Lower lobe of right lung (tissue), 2 donors: ENCODE results near the gene CHST1. TPM values are rescaled to one million over a fixed set of nuclear protein-coding genes. Genes with fewer than 3 reads are reported as not detected.

Experiments used
- ATAC-seq, 2 donors: fragments of 200-7000 bp; cut with Tn5 transposase; one replicate each; pipeline ENCODE4 v1.9.1; 2020 to 2022; ENCODE audit warnings: mild to moderate bottlenecking in 2 of 2, moderate library complexity in 2 of 2
- DNase-seq: peaks from one replicate; pipeline ENCODE4 v3.0.0-alpha.2; 2020
- H3K27ac ChIP-seq: fragments of 200-600 bp; one replicate; pipeline ENCODE4 v1.8.0; 2022
- H3K27me3 ChIP-seq: fragments of 200-600 bp; one replicate; pipeline ENCODE4 v1.8.0; 2022; ENCODE audit warnings: low read depth
- H3K36me3 ChIP-seq: fragments of 200-600 bp; one replicate; pipeline ENCODE4 v1.8.0; 2022; ENCODE audit warnings: mild to moderate bottlenecking
- H3K4me1 ChIP-seq: fragments of 200-600 bp; one replicate; pipeline ENCODE4 v1.8.0; 2022
- H3K4me3 ChIP-seq: fragments of 200-600 bp; one replicate; pipeline ENCODE4 v1.8.0; 2022; ENCODE audit warnings: mild to moderate bottlenecking
- H3K9me3 ChIP-seq: fragments of 200-600 bp; one replicate; pipeline ENCODE4 v1.8.0; 2022
- CTCF ChIP-seq: fragments of 200-600 bp; IDR thresholded peaks from one replicate; pipeline ENCODE4 v1.8.0; 2022; ENCODE audit warnings: antibody characterized with exemption, mild to moderate bottlenecking
- intact Hi-C: fragments of 100-400 bp; cut with DNase I; formaldehyde crosslinking; loops from one replicate; pipeline ENCODE4 v1.11.0; 2022
- total RNA-seq: library from RNA; stranded (reverse); fragmentation: NEBNext Ultra II Directional; extraction: Animal tissue kit (Norgen Biotek cat#: 25700); gene quantifications from one replicate; pipeline ENCODE4 v1.2.1, GENCODE V29; 2021
- donor health status: DM: no; HTN: yes; CAD: no; lungs with severe emphysema.

Gene CHST1
- total RNA-seq, 1 donor from 2014 or later, result 4.6 TPM

DNA sequence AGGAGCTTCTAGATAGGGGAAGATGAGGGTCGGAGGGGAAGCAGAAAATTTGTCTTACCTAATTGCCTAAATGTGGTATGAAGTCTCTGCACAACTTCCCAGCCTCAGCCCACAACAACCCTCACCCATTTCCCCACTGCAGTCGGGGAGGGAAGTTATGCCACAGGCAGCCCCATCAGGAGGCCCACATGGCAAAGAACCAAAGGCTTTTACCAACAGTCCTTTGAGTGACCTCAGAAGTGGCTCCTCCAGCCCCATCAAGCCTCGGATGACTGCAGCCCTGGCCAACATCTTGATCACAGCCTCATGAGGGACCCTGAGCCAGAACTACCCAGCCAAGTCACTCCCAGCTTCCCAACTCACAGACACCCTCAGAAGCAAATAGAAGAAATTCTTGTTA, 54.8 kb downstream of the CHST1 start:
- Histone ChIP-seq H3K9me3 (no peaks in the 10 kb centered on the region), H3K4me1 (no peaks in the 10 kb centered on the region), H3K4me3 (no peak overlapping the region), H3K27ac (no peak overlapping the region), H3K36me3 (no peaks in the 10 kb centered on the region), H3K27me3 (peaks cover 3% of the 10 kb centered on the region)
- ATAC-seq (no peak), DNase-seq (no peak)
- TF ChIP-seq CTCF, result no peak
- intact Hi-C loops, result no loop called here

DNA sequence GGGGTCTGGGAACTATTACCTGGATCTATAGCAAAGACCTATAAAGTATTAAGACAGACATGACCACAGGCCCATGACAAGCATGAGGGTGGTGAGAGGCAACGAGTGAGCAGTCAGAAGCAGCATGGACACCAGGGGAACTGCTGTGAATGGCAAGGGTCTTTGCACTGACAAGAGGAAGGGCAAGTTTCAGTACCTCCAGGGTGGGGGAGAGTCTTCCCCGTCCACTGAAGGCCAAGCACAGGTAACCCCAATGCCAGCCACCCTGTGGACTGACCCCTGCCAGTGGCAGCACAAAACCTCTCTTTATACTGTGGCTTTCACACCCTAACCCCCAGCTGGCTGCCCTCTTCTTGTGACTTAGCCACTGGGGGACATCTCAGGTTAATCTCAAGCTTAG, 55.5 kb downstream of the CHST1 start:
- Histone ChIP-seq H3K36me3 (no peaks in the 10 kb centered on the region), H3K27me3 (peaks cover 3% of the 10 kb centered on the region), H3K27ac (no peak overlapping the region), H3K4me3 (no peak overlapping the region), H3K9me3 (no peaks in the 10 kb centered on the region), H3K4me1 (no peaks in the 10 kb centered on the region)
- intact Hi-C loops, result no loop called here
- no peak for ATAC-seq
- DNase-seq, result no peak
- no peak for TF ChIP-seq CTCF

GRCh38 chr11:45609337-45609736, 56.1 kb downstream of the CHST1 start:
- Histone ChIP-seq H3K36me3 (no peaks in the 10 kb centered on the region), H3K4me3 (no peak overlapping the region), H3K4me1 (no peaks in the 10 kb centered on the region), H3K27me3 (peaks cover 6% of the 10 kb centered on the region), H3K27ac (no peak overlapping the region), H3K9me3 (no peaks in the 10 kb centered on the region)
- intact Hi-C loops, result no loop called here
- ATAC-seq (no peak), DNase-seq (no peak)
- TF ChIP-seq CTCF, result no peak

DNA sequence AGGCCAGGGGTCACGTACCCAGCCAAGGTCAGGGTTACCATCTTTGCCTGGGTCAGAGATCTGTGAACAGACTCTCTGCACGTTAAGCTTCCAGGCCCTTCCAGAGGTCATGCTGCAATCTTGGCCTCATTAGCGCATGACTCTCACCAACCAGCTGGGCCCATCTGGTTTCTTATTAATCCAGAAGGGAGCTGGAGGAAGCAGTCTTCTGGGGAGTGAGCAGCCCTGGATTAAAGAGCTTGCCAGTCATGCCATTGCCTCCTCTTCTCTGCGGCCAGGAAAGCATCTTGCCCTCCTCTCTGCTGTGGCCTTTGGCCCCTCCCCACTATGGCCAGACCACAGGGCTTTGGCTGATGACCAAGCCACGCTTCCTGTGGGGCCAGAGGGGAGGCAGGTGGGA, 57.4 kb downstream of the CHST1 start:
- intact Hi-C loops, result no loop called here
- no peak for TF ChIP-seq CTCF
- H3K27me3 ChIP-seq, result peaks cover 10% of the 10 kb centered on the region
- no peak for DNase-seq
- H3K4me3 ChIP-seq, result no peak overlapping the region
- H3K4me1 ChIP-seq, result no peaks in the 10 kb centered on the region
- peak; percentile 28 for ATAC-seq
- no peak overlapping the region for H3K27ac ChIP-seq
- no peaks in the 10 kb centered on the region for H3K9me3 ChIP-seq
- no peaks in the 10 kb centered on the region for H3K36me3 ChIP-seq

DNA sequence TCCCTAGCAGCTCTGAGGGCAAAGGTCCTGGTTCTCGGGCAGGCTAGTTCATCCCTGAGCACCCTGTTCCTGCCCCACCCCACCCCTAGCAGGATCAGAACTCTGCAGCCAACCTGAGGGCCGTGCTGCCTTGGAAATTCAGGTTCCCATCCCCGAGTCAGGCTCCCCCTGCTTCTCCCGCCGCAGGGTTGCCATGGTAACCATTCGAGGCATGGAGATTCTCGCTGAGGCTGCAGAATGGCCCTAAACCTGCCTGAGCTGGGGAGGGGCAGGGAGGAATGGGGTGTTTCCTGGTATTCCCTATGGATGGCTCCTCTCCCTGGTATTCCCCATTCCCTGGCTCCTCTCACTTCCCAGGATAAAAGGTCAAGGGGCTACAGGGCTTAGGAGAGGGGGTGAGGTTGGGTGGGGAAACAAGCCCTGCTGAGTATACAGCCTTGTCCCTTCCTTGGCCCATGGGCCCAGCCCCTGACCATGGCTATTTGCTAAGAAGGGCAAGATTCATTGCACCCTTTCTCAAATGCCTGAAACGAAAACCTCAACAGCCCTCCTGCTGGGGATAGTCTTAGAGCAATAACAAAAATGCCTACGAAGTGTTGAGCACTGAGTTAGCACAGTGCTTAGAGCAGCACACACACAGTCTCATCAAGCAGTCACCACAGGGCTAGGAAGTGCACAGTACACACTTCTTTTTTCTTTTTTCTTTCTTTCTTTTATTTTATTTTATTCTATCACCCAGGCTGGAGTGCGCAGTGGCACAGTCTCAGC, 58.7 kb downstream of the CHST1 start:
- Histone ChIP-seq H3K27me3 (peaks cover 10% of the 10 kb centered on the region), H3K4me1 (no peaks in the 10 kb centered on the region), H3K9me3 (no peaks in the 10 kb centered on the region), H3K4me3 (no peak overlapping the region), H3K36me3 (no peaks in the 10 kb centered on the region), H3K27ac (no peak overlapping the region)
- intact Hi-C loops, result no loop called here
- DNase-seq (no peak), ATAC-seq (no peak)
- TF ChIP-seq CTCF, result no peak
